Ovary (tissue), 9 donors: ENCODE data around the gene RUNX2. TPM values are rescaled to one million over a fixed set of nuclear protein-coding genes. Genes with fewer than 3 reads are reported as not detected.
"Not testable (repeated sequence)": the region's sequence is repeated elsewhere in the genome, so short reads cannot be mapped to it uniquely, and the experiment has no call there.

Source experiments
- DNase-seq, 5 donors: peaks; one replicate each; pipeline ENCODE4 v3.0.0-alpha.2; 2019 to 2020
- H3K27ac ChIP-seq, 2 donors: fragments of 200-600 bp; one replicate each; pipeline versions ENCODE4 v1.5.1 to v1.8.0; 2019 to 2022
- H3K27me3 ChIP-seq: fragments of 200-600 bp; one replicate; pipeline ENCODE4 v1.8.0; 2022
- H3K36me3 ChIP-seq: fragments of 200-600 bp; sonication (generic); one replicate; pipeline ENCODE4 v1.5.1; 2019
- H3K4me1 ChIP-seq: one replicate; pipeline ENCODE4 v1.8.1; 2013; ENCODE audit warnings: mild to moderate bottlenecking, moderate library complexity; ENCODE audit not compliant: insufficient read depth
- H3K4me3 ChIP-seq: fragments of 200-600 bp; sonication (generic); one replicate; pipeline ENCODE4 v1.5.1; 2017
- H3K9me3 ChIP-seq, 2 donors: fragments of 200-600 bp in 1 of 2; sonication (generic) in 1 of 2; one replicate each; pipeline versions ENCODE4 v1.5.1 to v1.8.1; 2013 to 2019; ENCODE audit warnings: mild to moderate bottlenecking in 1 of 2, moderate library complexity in 1 of 2
- EP300 ChIP-seq: sonication (generic); formaldehyde crosslinking; IDR thresholded peaks from one replicate; pipeline ENCODE4 v1.6.1; 2017; ENCODE audit warnings: antibody characterized with exemption
- POLR2A ChIP-seq: fragments of 450-650 bp; IDR thresholded peaks from one replicate; pipeline ENCODE4 v1.6.1; 2017; ENCODE audit warnings: antibody characterized with exemption, mild to moderate bottlenecking, moderate library complexity
- WGBS, 3 donors: extraction: QIAGEN DNeasy Blood & Tissue Kit in 1 of 3; methylation state at CpG; one replicate each; pipeline versions ENCODE4 v1.1.5 to v1.1.7; 2013 to 2017; 5-methylcytosine and 5-hydroxymethylcytosine counted together
- intact Hi-C, 4 donors: fragments of 100-400 bp; cut with DNase I; formaldehyde crosslinking; loops; one replicate each; pipeline versions ENCODE4 v1.11.0 to v1.15.1; 2022 to 2023
- polyA plus RNA-seq, 2 donors: library from polyadenylated mRNA; stranded (reverse); fragments of 200-250 nt in 1 of 2; fragments of 350-450 nt in 1 of 2; fragmentation: Illumina TruSeq in 1 of 2; extraction: RNeasy Lipid Tissue Mini Kit (QIAGEN cat#74804) in 1 of 2; gene quantifications; one replicate each; pipeline ENCODE4 v1.2.3, GENCODE V29; 2013 to 2014
- total RNA-seq, 7 donors: library from RNA; depleted of rRNA in 2 of 7; stranded (reverse); fragments of >200 nt in 2 of 7; fragmentation: NEBNext Ultra II Directional in 3 of 7; extraction: Animal tissue kit (Norgen Biotek cat#: 25700) in 3 of 7; gene quantifications; one replicate each; pipeline versions ENCODE4 v1.1.0 to v1.2.4, GENCODE V29; 2016 to 2023
- TF ChIP-seq, protein P1 (sequence below), 3 donors: fragments of 450-650 bp in 2 of 3; fragments of 200-600 bp in 1 of 3; IDR thresholded peaks; one replicate each; pipeline versions ENCODE4 v1.5.1 to v1.8.0; 2016 to 2022; ENCODE audit warnings: antibody characterized with exemption in 3 of 3, mild to moderate bottlenecking in 1 of 3
- donor health status: DM: no; HTN: no; CAD: no; lungs with moderate emphysema.
- donor health status: DM: no; HTN: no; CAD: no.
- donor health status: Bipolar disorder and iron deficiency.
- donor health status: DM: yes; HTN: yes; CAD: no.
- donor health status: DM: no; HTN: no; CAD: no.
- donor health status: DM: yes; HTN: yes; CAD: no.

Gene RUNX2
- total and polyA plus RNA-seq, 9 donors: 1.1 to 25.2 (median 3.3) TPM

DNA sequence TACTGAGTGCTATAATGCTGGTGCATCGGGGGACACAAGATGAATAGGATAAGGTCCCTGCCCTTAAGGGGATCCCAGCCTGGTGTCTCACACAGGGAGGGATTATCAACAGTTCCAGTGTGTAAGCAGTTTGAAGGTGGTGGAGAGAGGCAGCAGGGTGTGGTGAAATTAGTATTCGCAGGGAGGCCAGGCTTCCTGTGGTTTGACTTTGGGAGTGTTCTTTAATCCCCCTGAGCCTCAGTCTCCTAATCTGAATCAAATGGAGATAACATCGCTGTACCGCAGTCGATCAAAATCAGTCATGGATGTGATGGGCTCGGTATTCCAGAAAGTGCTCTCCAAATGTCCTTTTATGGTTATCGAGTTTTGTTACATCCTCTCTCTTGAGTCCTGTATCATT lies 337.7 kb downstream of the RUNX2 start:
- no peak for DNase-seq
- WGBS, 3 donors: 89 to 96% (median 95%) methylated on average over 7 of the region's 7 CpGs
- Histone ChIP-seq H3K27ac (no peak overlapping the region), H3K36me3 (no peaks in the 10 kb centered on the region), H3K4me3 (no peak overlapping the region), H3K9me3 (no peaks in the 10 kb centered on the region), H3K27me3 (no peaks in the 10 kb centered on the region), H3K4me1 (peaks cover 2% of the 10 kb centered on the region)
- intact Hi-C loops: no loop called here
- TF ChIP-seq, protein P1, sequence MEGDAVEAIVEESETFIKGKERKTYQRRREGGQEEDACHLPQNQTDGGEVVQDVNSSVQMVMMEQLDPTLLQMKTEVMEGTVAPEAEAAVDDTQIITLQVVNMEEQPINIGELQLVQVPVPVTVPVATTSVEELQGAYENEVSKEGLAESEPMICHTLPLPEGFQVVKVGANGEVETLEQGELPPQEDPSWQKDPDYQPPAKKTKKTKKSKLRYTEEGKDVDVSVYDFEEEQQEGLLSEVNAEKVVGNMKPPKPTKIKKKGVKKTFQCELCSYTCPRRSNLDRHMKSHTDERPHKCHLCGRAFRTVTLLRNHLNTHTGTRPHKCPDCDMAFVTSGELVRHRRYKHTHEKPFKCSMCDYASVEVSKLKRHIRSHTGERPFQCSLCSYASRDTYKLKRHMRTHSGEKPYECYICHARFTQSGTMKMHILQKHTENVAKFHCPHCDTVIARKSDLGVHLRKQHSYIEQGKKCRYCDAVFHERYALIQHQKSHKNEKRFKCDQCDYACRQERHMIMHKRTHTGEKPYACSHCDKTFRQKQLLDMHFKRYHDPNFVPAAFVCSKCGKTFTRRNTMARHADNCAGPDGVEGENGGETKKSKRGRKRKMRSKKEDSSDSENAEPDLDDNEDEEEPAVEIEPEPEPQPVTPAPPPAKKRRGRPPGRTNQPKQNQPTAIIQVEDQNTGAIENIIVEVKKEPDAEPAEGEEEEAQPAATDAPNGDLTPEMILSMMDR (IDR thresholded peaks at IDR 0.05): no peak
- TF ChIP-seq POLR2A (no peak), EP300 (no peak)

DNA sequence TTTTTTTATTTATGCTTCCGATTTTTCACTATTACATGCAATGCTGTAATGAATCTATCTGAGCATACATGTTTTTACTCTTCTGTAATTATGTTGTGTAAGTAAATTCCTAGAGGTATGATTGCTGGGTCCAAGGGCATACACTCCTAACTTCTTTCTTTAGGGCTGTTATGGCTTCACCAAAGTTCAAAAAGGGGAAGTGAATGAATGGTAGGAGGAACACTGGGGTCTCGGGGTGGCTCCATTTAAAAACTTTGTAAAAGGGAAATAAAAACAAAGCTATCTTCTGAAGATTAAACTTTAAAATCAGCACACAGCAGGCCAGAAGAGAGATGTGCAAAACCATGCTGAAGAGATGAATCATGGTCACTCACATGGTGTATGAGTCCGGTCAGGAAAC lies 338.7 kb downstream of the RUNX2 start:
- DNase-seq: no peak
- intact Hi-C loops: no loop called here
- peaks cover 2% of the 10 kb centered on the region for H3K4me1 ChIP-seq
- H3K36me3 ChIP-seq: no peaks in the 10 kb centered on the region
- no peak for TF ChIP-seq POLR2A
- 87 to 91% (median 88%) methylated on average over 3 of the region's 3 CpGs for WGBS, 3 donors
- no peaks in the 10 kb centered on the region for H3K9me3 ChIP-seq
- no peak overlapping the region for H3K27ac ChIP-seq
- H3K4me3 ChIP-seq: no peak overlapping the region
- H3K27me3 ChIP-seq: no peaks in the 10 kb centered on the region

DNA sequence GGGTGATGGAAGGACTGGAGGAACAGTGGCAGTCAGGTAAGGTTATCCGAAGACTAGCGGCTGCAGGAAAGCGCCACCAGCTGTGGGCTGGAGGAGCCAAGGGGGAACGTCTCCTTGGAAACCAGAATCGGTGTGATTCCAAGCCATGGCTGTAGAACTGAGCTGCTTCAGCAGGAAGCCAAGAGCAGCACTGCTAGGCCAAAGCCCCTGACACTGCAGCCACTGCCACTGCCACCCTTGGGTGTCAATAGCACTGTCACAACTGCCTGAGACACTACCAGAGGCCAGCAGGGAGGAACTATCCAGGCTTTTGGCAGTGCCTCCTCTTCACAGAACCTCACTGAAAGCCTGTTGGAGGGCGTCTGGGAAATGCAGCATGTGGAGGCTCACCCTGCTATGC lies 339.2 kb downstream of the RUNX2 start:
- TF ChIP-seq POLR2A: no peak
- no peak for TF ChIP-seq EP300
- TF ChIP-seq, protein P1 (IDR thresholded peaks at IDR 0.05): no peak

DNA sequence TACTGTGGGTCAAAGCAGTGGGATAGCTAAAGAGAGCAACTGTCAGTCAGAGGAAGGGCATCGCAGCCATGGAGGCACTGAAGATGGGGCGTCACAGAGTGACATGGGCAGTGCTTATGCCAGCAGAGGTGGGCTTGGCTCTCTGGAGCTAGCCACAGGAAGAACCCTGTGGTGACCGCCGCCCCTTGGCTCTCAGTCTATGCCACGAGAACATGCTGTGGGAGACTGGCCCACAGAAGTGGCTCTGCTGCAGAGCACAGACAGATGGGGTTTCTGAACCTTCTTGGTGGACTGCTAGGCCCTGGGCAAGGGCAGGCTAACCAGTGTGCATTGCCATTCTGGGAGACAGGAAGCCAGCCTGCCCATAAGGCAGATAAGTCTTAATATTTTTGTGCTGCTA lies 339.6 kb downstream of the RUNX2 start:
- intact Hi-C loops: no loop called here
- H3K4me1 ChIP-seq: peaks cover 2% of the 10 kb centered on the region
- H3K9me3 ChIP-seq: no peaks in the 10 kb centered on the region
- 89 to 96% (median 96%) methylated on average over 5 of the region's 5 CpGs for WGBS, 3 donors
- no peaks in the 10 kb centered on the region for H3K36me3 ChIP-seq
- no peak for DNase-seq
- H3K4me3 ChIP-seq: no peak overlapping the region
- no peak overlapping the region for H3K27ac ChIP-seq
- no peaks in the 10 kb centered on the region for H3K27me3 ChIP-seq
- TF ChIP-seq, protein P1 (IDR thresholded peaks at IDR 0.05): no peak
- no peak for TF ChIP-seq EP300
- TF ChIP-seq POLR2A: no peak

More for the DNA sequence above, 339.2 kb downstream of the RUNX2 start:
- Histone ChIP-seq H3K27me3 (no peaks in the 10 kb centered on the region), H3K27ac (no peak overlapping the region), H3K4me3 (no peak overlapping the region), H3K4me1 (peaks cover 2% of the 10 kb centered on the region), H3K36me3 (no peaks in the 10 kb centered on the region), H3K9me3 (no peaks in the 10 kb centered on the region)
- 69 to 74% (median 74%) methylated on average over 6 of the region's 6 CpGs for WGBS, 3 donors
- intact Hi-C loops: no loop called here
- DNase-seq: no peak

DNA sequence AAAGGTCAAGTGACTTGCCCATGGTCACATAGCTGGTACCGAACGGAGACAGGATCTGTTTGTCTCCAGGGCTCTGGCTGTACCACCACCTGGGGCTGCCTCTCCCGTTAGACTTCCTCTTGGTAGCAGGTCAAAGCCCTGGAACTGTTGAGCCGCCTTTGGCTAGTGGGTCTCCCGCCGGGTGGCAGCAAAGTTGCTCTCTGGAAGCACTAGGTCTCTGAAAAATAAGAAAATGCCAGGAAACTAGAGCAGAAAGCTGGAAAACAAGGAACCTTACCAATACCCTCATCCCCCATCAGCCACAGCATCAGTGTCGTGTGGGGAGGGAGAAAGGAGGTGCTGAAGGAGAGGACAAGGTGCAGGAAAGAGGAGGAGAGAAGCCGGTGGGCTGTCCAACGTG lies 340.6 kb downstream of the RUNX2 start:
- no peaks in the 10 kb centered on the region for H3K4me1 ChIP-seq
- no peak for TF ChIP-seq POLR2A
- TF ChIP-seq EP300: no peak
- TF ChIP-seq, protein P1 (IDR thresholded peaks at IDR 0.05): no peak
- no peaks in the 10 kb centered on the region for H3K36me3 ChIP-seq
- 92 to 95% (median 94%) methylated on average over 9 of the region's 9 CpGs for WGBS, 3 donors
- intact Hi-C loops: no loop called here
- no peak overlapping the region for H3K4me3 ChIP-seq
- no peak overlapping the region for H3K27ac ChIP-seq
- no peaks in the 10 kb centered on the region for H3K27me3 ChIP-seq
- DNase-seq: no peak
- H3K9me3 ChIP-seq: no peaks in the 10 kb centered on the region

- H3K27me3 ChIP-seq, H3K4me3 ChIP-seq, H3K4me1 ChIP-seq, H3K9me3 ChIP-seq, H3K36me3 ChIP-seq, intact Hi-C loops, DNase-seq, H3K27ac ChIP-seq: not testable (repeated sequence)
- WGBS, 3 donors: 95 to 97% (median 96%) methylated on average over 4 to 6 of the region's 6 CpGs
Measured at GRCh38 chr6:45673167-45673566, 345.0 kb downstream of the RUNX2 start.

DNA sequence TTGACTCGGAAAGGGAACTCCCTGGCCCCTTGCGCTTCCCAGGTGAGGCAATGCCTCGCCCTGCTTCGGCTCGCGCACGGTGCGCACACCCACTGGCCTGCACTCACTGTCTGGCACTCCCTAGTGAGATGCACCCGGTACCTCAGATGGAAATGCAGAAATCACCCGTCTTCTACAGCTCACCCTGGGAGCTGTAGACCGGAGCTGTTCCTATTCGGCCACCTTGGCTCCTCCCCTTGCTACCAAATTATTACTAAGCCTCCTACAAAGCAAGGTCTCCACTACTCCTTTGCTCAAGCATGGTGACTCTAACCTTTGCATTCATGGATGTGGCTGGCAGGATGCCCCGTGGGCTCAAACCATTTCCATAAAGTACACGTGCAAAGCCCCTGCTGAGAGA lies 347.0 kb downstream of the RUNX2 start:
- intact Hi-C loops, H3K36me3 ChIP-seq, H3K27me3 ChIP-seq, H3K9me3 ChIP-seq, H3K4me3 ChIP-seq, H3K4me1 ChIP-seq, DNase-seq, H3K27ac ChIP-seq: not testable (repeated sequence)
- 76 to 82% (median 77%) methylated on average over 13 to 14 of the region's 14 CpGs for WGBS, 3 donors
